HCT116 (cell line): ENCODE measurements around the gene FAM83B. TPM values are rescaled to one million over a fixed set of nuclear protein-coding genes. Genes with fewer than 3 reads are reported as not detected.
A peak's percentile ranks its signal among the peaks of the same experiment; 100 is the strongest.

ENCODE experiments used
- ATAC-seq: fragments of 200-7000 bp; cut with Tn5 transposase; 2 replicates; pipeline ENCODE4 v1.9.1; 2020; ENCODE audit warnings: mild to moderate bottlenecking, moderate library complexity
- BruUV-seq: library from RNA; stranded (reverse); fragments of 400-500 nt; replicated peaks from 2 replicates; lab custom pipeline; 2021; lab: Mats Ljungman, UMichigan
- CTCF ChIA-PET: fragments of 300-600 bp; sonication (Branson Sonifier 250); formaldehyde crosslinking; loops from one replicate; lab custom pipeline; 2021; ENCODE audit warnings: antibody characterized with exemption; lab: Charles Lee
- POLR2A ChIA-PET: fragments of 300-600, 350-600 bp; sonication (Branson Sonifier 250); formaldehyde crosslinking; loops from one replicate; lab custom pipeline; 2021; ENCODE audit warnings: antibody characterized with exemption; lab: Charles Lee
- RAD21 ChIA-PET, 2 experiments: fragments of 300-600 bp; sonication (Branson Sonifier 250); formaldehyde crosslinking; loops; one replicate each; lab custom pipeline; 2023; ENCODE audit warnings: low total read pairs in 2 of 2; ENCODE audit not compliant: uncharacterized antibody in 2 of 2, unreplicated experiment in 2 of 2, low non-redundant PET in 1 of 2; lab: Charles Lee
- DNase-seq: peaks from one replicate; pipeline ENCODE4 v3.0.0-alpha.2; 2010; ENCODE audit warnings: low read depth, low spot score
- H2AFZ ChIP-seq: fragments of 200-600 bp; shearing (Covaris generic), sonication (generic); 2 replicates; pipeline ENCODE4 v1.6.1; 2017; ENCODE audit warnings: low read depth, mixed run types, mixed read lengths, antibody characterized with exemption, low read length; ENCODE audit not compliant: poor library complexity, severe bottlenecking
- H3K27ac ChIP-seq: 2 replicates; pipeline ENCODE4 v1.5.1; 2012; ENCODE audit warnings: low read depth, low read length
- H3K27me3 ChIP-seq: fragments of 200-600 bp; sonication (generic); 2 replicates; pipeline ENCODE4 v1.6.1; 2016; ENCODE audit warnings: mixed run types, low read length, mixed read lengths; ENCODE audit not compliant: insufficient read depth
- H3K36me3 ChIP-seq, 2 experiments: fragments of 200-500 bp in 1 of 2; fragments of 200-600 bp in 1 of 2; sonication (Bioruptor generic) in 1 of 2; sonication (generic) in 1 of 2; 2 replicates each; pipeline versions ENCODE4 v1.5.1 to v1.6.1; 2014 to 2016; ENCODE audit warnings: low read length in 2 of 2, inconsistent platforms in 1 of 2, mixed read lengths in 1 of 2, mixed run types in 1 of 2; ENCODE audit not compliant: insufficient read depth in 2 of 2, control insufficient read depth in 1 of 2
- H3K4me1 ChIP-seq, 2 experiments: fragments of 200-600 bp in 1 of 2; sonication (generic) in 1 of 2; 2 replicates each; pipeline versions ENCODE4 v1.5.1 to v1.6.1; 2012 to 2017; ENCODE audit warnings: low read length in 2 of 2, inconsistent platforms in 1 of 2, mild to moderate bottlenecking in 1 of 2, mixed read lengths in 1 of 2, mixed run types in 1 of 2, moderate library complexity in 1 of 2; ENCODE audit not compliant: insufficient read depth in 2 of 2, control insufficient read depth in 1 of 2
- H3K4me2 ChIP-seq: fragments of 200-600 bp; sonication (generic); 2 replicates; pipeline ENCODE4 v1.6.1; 2017; ENCODE audit warnings: mixed run types, low read length, mixed read lengths
- H3K4me3 ChIP-seq, 2 experiments: fragments of 200-600 bp in 1 of 2; sonication (generic) in 1 of 2; replicated peaks in 1 of 2; 2 replicates each; pipeline ENCODE4 v1.5.1; 2011 to 2016; ENCODE audit warnings: low read length in 2 of 2, control low read depth in 1 of 2, low read depth in 1 of 2, mild to moderate bottlenecking in 1 of 2, mixed read lengths in 1 of 2, mixed run types in 1 of 2
- H3K79me2 ChIP-seq: fragments of 200-600 bp; sonication (generic); 2 replicates; pipeline ENCODE4 v1.6.1; 2017; ENCODE audit warnings: mild to moderate bottlenecking, mixed run types, low read length, moderate library complexity, mixed read lengths; ENCODE audit not compliant: insufficient read depth
- H3K9ac ChIP-seq: fragments of 200-600 bp; sonication (generic); 2 replicates; pipeline ENCODE4 v1.6.1; 2016; ENCODE audit warnings: low read length, mixed read lengths
- H3K9me2 ChIP-seq: fragments of 200-600 bp; sonication (generic), shearing (Covaris generic); 2 replicates; pipeline ENCODE4 v1.6.1; 2017; ENCODE audit warnings: mixed run types, mild to moderate bottlenecking, moderate library complexity; ENCODE audit not compliant: insufficient read depth
- H3K9me3 ChIP-seq, 2 experiments: fragments of 200-500 bp in 1 of 2; fragments of 200-600 bp in 1 of 2; sonication (Bioruptor generic) in 1 of 2; sonication (generic) in 1 of 2; 2 replicates each; pipeline ENCODE4 v1.6.1; 2014 to 2017; ENCODE audit warnings: low read length in 2 of 2, mixed read lengths in 2 of 2, inconsistent platforms in 1 of 2, low read depth in 1 of 2, mild to moderate bottlenecking in 1 of 2, mixed run types in 1 of 2, moderate library complexity in 1 of 2; ENCODE audit not compliant: control insufficient read depth in 1 of 2, insufficient read depth in 1 of 2
- H4K20me1 ChIP-seq: fragments of 200-600 bp; sonication (generic), shearing (Covaris generic); 2 replicates; pipeline ENCODE4 v1.6.1; 2017; ENCODE audit warnings: mixed run types, mild to moderate bottlenecking, moderate library complexity; ENCODE audit not compliant: insufficient read depth
- ATF3 ChIP-seq: IDR thresholded peaks from 2 replicates; pipeline ENCODE4 v1.6.1; 2012
- CEBPB ChIP-seq: IDR thresholded peaks from 2 replicates; pipeline ENCODE4 v1.6.1; 2012; ENCODE audit warnings: low read depth
- CTCF ChIP-seq, 3 experiments: fragments of 200-600 bp in 1 of 3; sonication (generic) in 1 of 3; IDR thresholded peaks in 2 of 3; conservative IDR thresholded peaks in 1 of 3; 2 replicates each; pipeline ENCODE4 v1.5.1; 2012 to 2017; ENCODE audit warnings: low read depth in 2 of 3, low read length in 2 of 3, antibody characterized with exemption in 1 of 3, borderline replicate concordance in 1 of 3, control low read depth in 1 of 3, mild to moderate bottlenecking in 1 of 3, mixed read lengths in 1 of 3, mixed run types in 1 of 3, moderate library complexity in 1 of 3; ENCODE audit not compliant: insufficient read depth in 1 of 3
- EGR1 ChIP-seq: IDR thresholded peaks from 2 replicates; pipeline ENCODE4 v1.6.1; 2012; ENCODE audit warnings: low read depth
- ELF1 ChIP-seq: IDR thresholded peaks from 2 replicates; pipeline ENCODE4 v1.6.1; 2012; ENCODE audit warnings: low read depth, borderline replicate concordance
- EZH2 ChIP-seq: fragments of 200-600 bp; sonication (generic); IDR thresholded peaks from 2 replicates; pipeline ENCODE4 v1.6.1; 2017; ENCODE audit warnings: antibody characterized with exemption, mixed run types
- FOSL1 ChIP-seq: IDR thresholded peaks from 2 replicates; pipeline ENCODE4 v1.6.1; 2012; ENCODE audit warnings: low read depth
- JUND ChIP-seq: IDR thresholded peaks from 2 replicates; pipeline ENCODE4 v1.6.1; 2012
- MAX ChIP-seq: IDR thresholded peaks from 2 replicates; pipeline ENCODE4 v1.6.1; 2012
- POLR2A ChIP-seq: IDR thresholded peaks from 2 replicates; pipeline ENCODE4 v1.7.0; 2011; ENCODE audit warnings: borderline replicate concordance; ENCODE audit not compliant: insufficient read depth, insufficient read length; ENCODE audit errors: extremely low read depth
- POLR2AphosphoS5 ChIP-seq: IDR thresholded peaks from 2 replicates; pipeline ENCODE4 v1.6.1; 2011; ENCODE audit warnings: mild to moderate bottlenecking, low read depth, low read length, moderate library complexity
- RAD21 ChIP-seq: IDR thresholded peaks from 2 replicates; pipeline ENCODE4 v1.6.1; 2012; ENCODE audit warnings: low read depth, mild to moderate bottlenecking
- REST ChIP-seq: IDR thresholded peaks from 2 replicates; pipeline ENCODE4 v1.6.1; 2012; ENCODE audit warnings: low read depth
- SIN3A ChIP-seq: IDR thresholded peaks from 2 replicates; pipeline ENCODE4 v1.6.1; 2012; ENCODE audit warnings: low read depth
- SP1 ChIP-seq: IDR thresholded peaks from 2 replicates; pipeline ENCODE4 v1.6.1; 2012; ENCODE audit warnings: low read depth
- SRF ChIP-seq: IDR thresholded peaks from 2 replicates; pipeline ENCODE4 v1.6.1; 2012; ENCODE audit warnings: low read depth
- TCF7L2 ChIP-seq: IDR thresholded peaks from 2 replicates; pipeline ENCODE4 v1.7.0; 2011; ENCODE audit warnings: borderline replicate concordance, inconsistent platforms; ENCODE audit not compliant: insufficient read depth, insufficient read length; ENCODE audit errors: extremely low read depth
- YY1 ChIP-seq: IDR thresholded peaks from 2 replicates; pipeline ENCODE4 v1.6.1; 2011; ENCODE audit warnings: low read length, low read depth, moderate library complexity, mild to moderate bottlenecking; ENCODE audit not compliant: insufficient replicate concordance; ENCODE audit errors: extremely low read depth
- ZBTB33 ChIP-seq: IDR thresholded peaks from 2 replicates; pipeline ENCODE4 v1.6.1; 2011; ENCODE audit warnings: mild to moderate bottlenecking, low read length, moderate library complexity; ENCODE audit not compliant: insufficient replicate concordance; ENCODE audit errors: extremely low read depth
- ZFX ChIP-seq: fragments of 450-650 bp; IDR thresholded peaks from 2 replicates; pipeline ENCODE4 v1.6.1; 2017
- ZNF274 ChIP-seq: fragments of 200-500 bp; sonication (Bioruptor generic); IDR thresholded peaks from 2 replicates; pipeline ENCODE4 v1.6.1; 2014; ENCODE audit warnings: mild to moderate bottlenecking, low read depth, low read length, inconsistent platforms
- intact Hi-C: fragments of 100-400 bp; cut with micrococcal nuclease; formaldehyde crosslinking; loops from 2 replicates; pipeline ENCODE4 v1.10.0; 2022
- total RNA-seq: library from RNA; stranded (reverse); gene quantifications from one replicate; pipeline ENCODE4 v1.2.1, GENCODE V29; 2021; ENCODE audit not compliant: unreplicated experiment

Gene FAM83B
- total RNA-seq, 1 experiment from 2014 or later = 16.9 TPM

GRCh38 chr6:54935739-54936138 is 89.2 kb downstream of the FAM83B start:
- intact Hi-C loops = loop anchor here (1.0 kb wide), 1 partner anchor 35 kb away; no protein-coding TSS in a partner anchor
- peak; percentile 99 for ATAC-seq
- peak; percentile 99 for TF ChIP-seq CEBPB
- peak; percentile 99 for TF ChIP-seq JUND
- TF ChIP-seq POLR2AphosphoS5 = peak; percentile 62
- TF ChIP-seq EGR1 = 0 out of 2 replicates have a peak, but pooled peaks have one; percentile 35
- TF ChIP-seq REST = no peak
- TF ChIP-seq FOSL1 = peak; percentile 99
- TF ChIP-seq POLR2A = no peak
- peak; percentile 58 for TF ChIP-seq YY1
- TF ChIP-seq ATF3 = peak; percentile 82
- TF ChIP-seq ZNF274 = no peak
- TF ChIP-seq RAD21 = peak; percentile 22
- no peak for TF ChIP-seq EZH2
- peak; percentile 64 for TF ChIP-seq MAX
- TF ChIP-seq CTCF (IDR thresholded peaks at IDR 0.05 in 2 of 3, conservative IDR thresholded peaks at IDR 0.05 in 1 of 3; ENCODE audit: borderline replicate concordance in 1 of 3, insufficient read depth in 1 of 3, low read depth in 2 of 3, low read length in 2 of 3) = no peak
- no peak for TF ChIP-seq ZFX
- no peak for TF ChIP-seq ZBTB33
- TF ChIP-seq SRF = peak; percentile 82
- peak; percentile 24 for TF ChIP-seq TCF7L2
- TF ChIP-seq ELF1 = peak; percentile 25; the same call in 1 of the 2 replicates
- peak; percentile 54; the same call in 1 of the 2 replicates for TF ChIP-seq SIN3A
- peak; percentile 94 for TF ChIP-seq SP1

More at GRCh38 chr6:54935739-54936138, 89.2 kb downstream of the FAM83B start:
- Histone ChIP-seq H3K4me3 (peak overlapping the region in 1 of 2 experiments; percentile 27; a peak in 2 of 4 replicates), H4K20me1 (no peaks in the 10 kb centered on the region), H3K4me1 (peaks cover 7 to 24% of the 10 kb centered on the region in 2 experiments; a peak in 3 of 4 replicates), H3K9me2 (no peaks in the 10 kb centered on the region), H3K4me2 (peak overlapping the region; percentile 65), H2AFZ (no peak overlapping the region), H3K9me3 (peaks cover 5 to 6% of the 10 kb centered on the region in 2 experiments; a peak in 3 of 4 replicates), H3K36me3 (0 out of 4 replicates have a peak, but pooled peaks cover 0 to 4% of the 10 kb centered on the region in 2 experiments), H3K27me3 (no peaks in the 10 kb centered on the region), H3K27ac (peak overlapping the region; percentile 59), H3K79me2 (no peaks in the 10 kb centered on the region), H3K9ac (peak overlapping the region; percentile 43)
- no TSS peak for BruUV-seq
- DNase-seq = peak; percentile 94
- POLR2A ChIA-PET = no interaction called here
- CTCF ChIA-PET = no interaction called here
- RAD21 ChIA-PET = no interaction called here
